GM10266 (cell line): ENCODE measurements around the gene TEX101.
A peak's percentile ranks its signal among the peaks of the same experiment; 100 is the strongest.

Experiments used
- DNase-seq: peaks from one replicate; pipeline ENCODE4 v3.0.0; 2012; ENCODE audit errors: extremely low spot score
- TF ChIP-seq, protein P1 (sequence below): IDR thresholded peaks from 2 replicates; pipeline ENCODE4 v1.5.1; 2012; ENCODE audit warnings: mild to moderate bottlenecking, low read depth; ENCODE audit not compliant: control insufficient read depth, insufficient read depth; ENCODE audit errors: missing control alignments

Gene TEX101

DNA sequence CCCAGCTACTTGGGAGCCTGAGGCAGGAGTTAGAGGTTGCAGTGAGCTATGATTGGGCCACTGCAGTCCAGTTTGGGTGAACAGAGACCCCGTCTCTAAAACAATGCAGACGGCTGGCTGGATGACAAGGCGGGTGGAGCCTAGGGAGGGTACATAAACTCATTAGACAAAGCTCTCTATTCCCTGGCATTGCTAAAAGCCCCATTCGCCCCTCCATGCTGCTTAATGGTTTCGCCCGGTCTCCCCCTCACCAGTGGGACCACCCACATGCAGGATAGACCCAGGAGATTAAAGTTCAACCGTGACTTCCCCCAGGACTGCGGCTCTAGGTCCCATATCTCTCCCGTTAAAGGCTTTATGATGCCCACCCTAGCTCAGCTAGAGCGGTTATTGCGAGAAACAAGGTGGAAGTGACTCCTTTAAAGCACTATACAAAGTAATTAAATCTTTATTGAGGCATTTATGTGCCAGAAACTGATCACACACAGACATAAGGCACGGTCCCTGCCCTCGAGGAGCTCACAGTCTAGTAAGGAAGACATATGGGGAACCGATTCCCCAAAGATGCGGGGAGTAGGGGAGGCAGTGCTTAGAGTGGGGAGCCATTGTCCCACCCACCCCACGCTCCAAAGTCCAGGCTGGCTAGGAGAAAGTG lies 45.8 kb downstream of the TEX101 start:
- TF ChIP-seq, protein P1, sequence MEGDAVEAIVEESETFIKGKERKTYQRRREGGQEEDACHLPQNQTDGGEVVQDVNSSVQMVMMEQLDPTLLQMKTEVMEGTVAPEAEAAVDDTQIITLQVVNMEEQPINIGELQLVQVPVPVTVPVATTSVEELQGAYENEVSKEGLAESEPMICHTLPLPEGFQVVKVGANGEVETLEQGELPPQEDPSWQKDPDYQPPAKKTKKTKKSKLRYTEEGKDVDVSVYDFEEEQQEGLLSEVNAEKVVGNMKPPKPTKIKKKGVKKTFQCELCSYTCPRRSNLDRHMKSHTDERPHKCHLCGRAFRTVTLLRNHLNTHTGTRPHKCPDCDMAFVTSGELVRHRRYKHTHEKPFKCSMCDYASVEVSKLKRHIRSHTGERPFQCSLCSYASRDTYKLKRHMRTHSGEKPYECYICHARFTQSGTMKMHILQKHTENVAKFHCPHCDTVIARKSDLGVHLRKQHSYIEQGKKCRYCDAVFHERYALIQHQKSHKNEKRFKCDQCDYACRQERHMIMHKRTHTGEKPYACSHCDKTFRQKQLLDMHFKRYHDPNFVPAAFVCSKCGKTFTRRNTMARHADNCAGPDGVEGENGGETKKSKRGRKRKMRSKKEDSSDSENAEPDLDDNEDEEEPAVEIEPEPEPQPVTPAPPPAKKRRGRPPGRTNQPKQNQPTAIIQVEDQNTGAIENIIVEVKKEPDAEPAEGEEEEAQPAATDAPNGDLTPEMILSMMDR = no peak
- no peak for DNase-seq

- DNase-seq = no peak
- TF ChIP-seq, protein P1 = no peak
Measured at GRCh38 chr19:43461303-43461702, 46.6 kb downstream of the TEX101 start.

GRCh38 chr19:43462383-43462782 lies 47.7 kb downstream of the TEX101 start:
- no peak for DNase-seq
- TF ChIP-seq, protein P1 = no peak

GRCh38 chr19:43462785-43463380 lies 48.2 kb downstream of the TEX101 start:
- TF ChIP-seq, protein P1 = no peak
- no peak for DNase-seq

DNA sequence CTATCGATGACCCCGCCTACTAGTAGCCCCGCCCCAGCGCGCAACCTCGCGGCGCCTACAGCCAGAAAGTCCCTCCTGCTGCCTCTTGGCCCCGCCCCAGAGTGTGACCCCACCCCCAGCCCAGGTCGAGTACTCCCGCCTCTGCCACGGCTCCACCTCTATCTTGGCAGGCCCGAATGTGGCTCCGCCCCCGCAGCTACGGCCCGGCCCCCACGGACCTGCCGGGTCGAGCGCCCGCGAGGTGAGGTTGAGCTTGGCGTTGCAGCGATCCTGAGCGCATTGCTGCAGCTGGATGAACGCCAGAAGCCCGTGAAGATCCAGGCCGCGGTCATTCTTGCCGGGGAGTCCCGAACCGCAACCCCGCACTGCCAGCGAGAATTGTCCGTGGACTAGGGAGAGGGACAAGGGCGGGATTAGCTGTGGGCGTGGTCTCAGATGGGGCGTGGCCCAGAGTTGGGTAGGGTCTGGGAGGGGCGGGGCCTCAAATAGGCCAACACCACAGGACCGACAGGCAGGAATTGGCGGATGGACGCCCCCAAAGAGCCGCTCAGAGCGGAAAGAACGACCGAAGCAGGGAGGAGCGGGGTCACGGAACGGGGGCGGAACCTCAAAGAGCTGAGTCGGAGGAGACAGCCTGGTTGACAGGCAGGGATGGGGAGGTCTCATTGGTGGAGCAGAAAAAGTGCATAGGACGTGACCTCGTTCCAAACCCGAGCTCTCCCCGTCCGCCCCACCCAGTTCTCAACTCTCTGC lies 48.9 kb downstream of the TEX101 start:
- peak; percentile 97 for DNase-seq
- TF ChIP-seq, protein P1 = no peak

- DNase-seq = peak; percentile 80
- TF ChIP-seq, protein P1 = no peak
Measured at GRCh38 chr19:43464134-43464775, 49.6 kb downstream of the TEX101 start.
